ENCODE results near the gene PTK7.

Gene PTK7

DNA sequence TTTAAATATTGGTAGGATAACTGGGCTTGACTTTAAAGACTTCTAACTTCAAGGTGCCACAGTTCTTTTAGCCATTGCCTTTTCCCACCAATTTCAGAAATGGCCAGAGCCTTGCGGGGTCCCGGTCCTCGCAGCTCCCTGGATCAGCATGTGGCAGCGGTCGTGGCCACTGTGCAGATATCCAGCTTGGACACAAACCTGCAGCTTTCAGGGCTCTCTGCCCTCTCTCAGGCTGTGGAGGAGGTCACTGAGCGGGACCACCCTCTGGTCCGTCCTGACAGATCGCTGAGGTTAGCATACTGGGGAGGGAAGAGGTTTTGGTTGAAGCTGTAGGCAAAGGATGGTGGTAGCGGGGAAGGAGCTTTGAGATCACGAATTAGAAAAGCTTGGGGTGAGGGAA is 112.3 kb downstream of the PTK7 start:
- CTCF ChIA-PET = interaction anchor here (1.2 to 1.6 kb wide), 2 partner anchors 14 to 40 kb away, joined by 3 to 4 read pairs; partner anchors contain the start of gene DNPH1
- POLR2A ChIA-PET = no interaction called here
- no peak for DNase-seq (ENCODE audit: low read depth, low spot score)
- TF ChIP-seq, protein P1, sequence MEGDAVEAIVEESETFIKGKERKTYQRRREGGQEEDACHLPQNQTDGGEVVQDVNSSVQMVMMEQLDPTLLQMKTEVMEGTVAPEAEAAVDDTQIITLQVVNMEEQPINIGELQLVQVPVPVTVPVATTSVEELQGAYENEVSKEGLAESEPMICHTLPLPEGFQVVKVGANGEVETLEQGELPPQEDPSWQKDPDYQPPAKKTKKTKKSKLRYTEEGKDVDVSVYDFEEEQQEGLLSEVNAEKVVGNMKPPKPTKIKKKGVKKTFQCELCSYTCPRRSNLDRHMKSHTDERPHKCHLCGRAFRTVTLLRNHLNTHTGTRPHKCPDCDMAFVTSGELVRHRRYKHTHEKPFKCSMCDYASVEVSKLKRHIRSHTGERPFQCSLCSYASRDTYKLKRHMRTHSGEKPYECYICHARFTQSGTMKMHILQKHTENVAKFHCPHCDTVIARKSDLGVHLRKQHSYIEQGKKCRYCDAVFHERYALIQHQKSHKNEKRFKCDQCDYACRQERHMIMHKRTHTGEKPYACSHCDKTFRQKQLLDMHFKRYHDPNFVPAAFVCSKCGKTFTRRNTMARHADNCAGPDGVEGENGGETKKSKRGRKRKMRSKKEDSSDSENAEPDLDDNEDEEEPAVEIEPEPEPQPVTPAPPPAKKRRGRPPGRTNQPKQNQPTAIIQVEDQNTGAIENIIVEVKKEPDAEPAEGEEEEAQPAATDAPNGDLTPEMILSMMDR (IDR thresholded peaks at IDR 0.05; ENCODE audit: insufficient read depth, low read length, missing control alignments) = no peak
- H3K4me3 ChIP-seq (ENCODE audit: low read depth, low read length) = no peak overlapping the region

DNA sequence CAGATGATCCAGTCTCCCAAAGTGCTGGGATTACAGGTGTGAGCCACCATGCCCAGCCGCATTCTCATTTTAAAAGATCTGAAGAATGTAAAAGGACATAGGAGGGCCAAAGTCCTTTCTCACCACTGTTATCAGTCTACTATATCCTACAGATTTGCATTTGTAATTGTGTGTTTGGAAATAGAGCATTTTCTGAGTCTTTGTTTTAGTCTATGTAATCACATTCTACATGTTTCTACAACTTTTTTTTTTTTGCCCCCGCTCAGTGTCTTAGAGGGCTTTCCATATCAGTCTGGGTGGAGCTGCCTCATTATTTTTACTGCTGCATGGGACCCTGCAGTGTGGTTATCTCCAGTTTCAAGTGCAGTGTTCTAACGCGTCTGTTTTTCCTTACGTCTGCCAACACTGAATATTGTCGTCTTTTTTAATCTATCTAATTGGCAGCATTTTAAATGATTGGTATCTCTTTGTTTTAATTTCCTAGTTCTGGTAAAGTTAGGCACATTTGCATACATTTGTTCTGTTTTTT is 113.7 kb downstream of the PTK7 start:
- H3K4me3 ChIP-seq (ENCODE audit: low read depth, low read length) = no peak overlapping the region
- POLR2A ChIA-PET = no interaction called here
- TF ChIP-seq, protein P1 (IDR thresholded peaks at IDR 0.05; ENCODE audit: insufficient read depth, low read length, missing control alignments) = no peak
- DNase-seq (ENCODE audit: low read depth, low spot score) = no peak
- CTCF ChIA-PET = interaction anchor here (1.2 to 1.8 kb wide), 4 partner anchors 11 to 145 kb away, joined by 3 to 5 read pairs (median 4); partner anchors contain the start of gene DNPH1

DNA sequence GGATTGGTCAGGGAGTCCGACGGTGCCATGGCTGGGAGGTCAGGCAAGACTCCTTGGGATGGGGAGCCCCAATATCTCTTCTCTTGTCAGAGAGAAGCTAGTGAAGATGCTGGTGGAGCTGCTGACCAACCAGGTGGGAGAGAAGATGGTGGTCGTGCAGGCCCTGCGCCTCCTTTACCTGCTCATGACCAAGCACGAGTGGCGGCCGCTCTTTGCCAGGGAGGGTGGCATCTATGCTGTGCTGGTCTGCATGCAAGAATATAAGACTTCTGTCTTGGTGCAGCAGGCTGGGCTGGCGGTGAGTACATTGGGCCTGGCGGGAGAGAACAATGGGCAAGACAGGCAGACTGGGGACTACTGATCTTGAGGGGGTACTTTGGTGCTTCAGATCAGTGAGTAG is 116.8 kb downstream of the PTK7 start:
- DNase-seq (ENCODE audit: low read depth, low spot score) = no peak
- TF ChIP-seq, protein P1 (IDR thresholded peaks at IDR 0.05; ENCODE audit: insufficient read depth, low read length, missing control alignments) = no peak
- CTCF ChIA-PET = interaction anchor here (1.1 kb wide), 1 partner anchor 36 kb away, joined by 4 read pairs; the partner anchor contains the start of gene DNPH1
- no peak overlapping the region for H3K4me3 ChIP-seq (ENCODE audit: low read depth, low read length)
- POLR2A ChIA-PET = no interaction called here

DNA sequence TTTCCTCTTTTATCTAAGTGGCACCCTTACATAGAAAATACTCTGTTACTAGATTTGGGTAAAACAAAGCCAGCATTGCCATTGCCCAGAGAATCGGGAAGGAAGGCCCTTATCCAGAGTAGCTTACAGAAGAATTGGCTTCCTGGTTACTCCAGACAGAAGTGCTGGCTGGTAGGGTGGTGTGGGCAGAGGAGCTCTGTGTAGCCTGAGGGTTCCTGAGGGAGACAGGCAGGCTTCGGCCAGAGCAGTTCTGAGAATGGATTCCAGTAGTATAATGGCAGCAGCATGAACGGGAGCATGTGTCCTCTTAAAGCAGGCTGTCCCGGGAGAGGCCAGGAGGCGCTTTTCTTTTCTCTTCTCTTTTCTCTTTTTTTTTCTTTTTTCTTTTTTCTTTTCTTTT is 117.8 kb downstream of the PTK7 start:
- H3K4me3 ChIP-seq (ENCODE audit: low read depth, low read length) = no peak overlapping the region
- TF ChIP-seq, protein P1 (IDR thresholded peaks at IDR 0.05; ENCODE audit: insufficient read depth, low read length, missing control alignments) = no peak
- POLR2A ChIA-PET = interaction anchor here (0.7 kb wide), 1 partner anchor 22 kb away, joined by 4 read pairs; no protein-coding TSS in a partner anchor
- no peak for DNase-seq (ENCODE audit: low read depth, low spot score)
- CTCF ChIA-PET = interaction anchor here (0.6 to 0.8 kb wide), 2 partner anchors 20 to 35 kb away, joined by 3 read pairs; partner anchors contain the start of gene DNPH1

DNA sequence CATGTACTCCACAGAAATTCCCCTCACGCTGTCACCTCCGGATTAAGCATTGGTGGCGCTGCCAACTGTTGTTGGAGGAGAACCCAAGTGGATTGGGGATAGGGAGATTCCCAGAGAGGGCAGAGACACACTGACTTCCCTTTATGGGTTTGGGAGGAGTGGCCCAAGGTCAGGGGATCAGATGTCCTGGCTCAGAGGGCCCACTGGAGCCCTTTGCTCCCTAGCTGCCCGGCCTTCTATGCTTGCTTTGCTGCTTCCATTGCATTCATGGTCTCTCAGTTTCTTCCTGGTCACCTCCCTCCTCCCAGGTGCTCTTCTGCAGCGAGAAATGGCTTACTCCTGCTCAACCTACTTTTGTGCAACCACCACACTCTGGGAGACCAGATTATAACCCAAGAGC is 120.2 kb downstream of the PTK7 start:
- TF ChIP-seq, protein P1 (IDR thresholded peaks at IDR 0.05; ENCODE audit: insufficient read depth, low read length, missing control alignments) = no peak
- H3K4me3 ChIP-seq (ENCODE audit: low read depth, low read length) = no peak overlapping the region
- CTCF ChIA-PET = no interaction called here
- POLR2A ChIA-PET = no interaction called here
- no peak for DNase-seq (ENCODE audit: low read depth, low spot score)

DNA sequence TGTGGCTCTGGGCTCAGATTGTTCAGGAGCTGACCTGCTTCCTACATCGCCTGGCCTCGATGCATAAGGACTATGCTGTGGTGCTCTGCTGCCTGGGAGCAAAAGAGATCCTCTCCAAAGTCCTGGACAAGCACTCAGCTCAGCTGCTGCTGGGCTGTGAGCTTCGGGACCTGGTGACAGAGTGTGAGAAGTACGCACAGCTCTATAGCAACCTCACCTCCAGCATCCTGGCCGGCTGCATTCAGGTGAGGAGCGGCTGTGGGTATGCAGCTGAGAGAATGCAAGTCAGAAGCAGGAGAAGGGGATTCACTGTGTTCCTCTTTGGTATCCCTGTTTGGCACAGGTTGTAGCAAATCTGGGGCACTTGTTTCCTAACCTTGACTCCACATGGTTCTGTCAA is 123.8 kb downstream of the PTK7 start:
- no peak overlapping the region for H3K4me3 ChIP-seq (ENCODE audit: low read depth, low read length)
- ChIA-PET POLR2A (no interaction called here), CTCF (interaction anchor here (2.2 kb wide), 1 partner anchor 29 kb away, joined by 12 read pairs; the partner anchor contains the start of gene DNPH1)
- DNase-seq (ENCODE audit: low read depth, low spot score) = no peak
- TF ChIP-seq, protein P1 (IDR thresholded peaks at IDR 0.05; ENCODE audit: insufficient read depth, low read length, missing control alignments) = no peak

Measured in AG04449 (cell line).